ENCODE measurements around the gene AP4B1.

The AP4B1 gene

DNA sequence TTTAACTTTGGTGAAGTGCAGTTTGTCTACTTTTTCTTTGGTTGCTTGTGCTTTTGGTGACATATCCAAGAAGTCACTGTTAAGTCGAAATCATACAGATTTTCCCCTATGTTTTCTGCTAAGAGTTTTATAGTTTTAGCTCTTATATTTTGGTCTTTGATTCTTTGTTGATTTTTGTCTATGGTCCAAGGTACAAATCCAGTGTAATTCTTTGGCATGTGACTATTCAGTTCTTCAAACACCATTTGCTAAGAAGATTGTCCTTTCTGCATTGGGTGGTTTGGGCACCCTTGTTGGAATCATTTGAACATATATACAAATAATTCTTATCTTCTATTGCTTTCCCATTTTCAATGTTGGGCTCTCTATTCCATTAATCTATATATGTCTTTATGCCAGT lies 40.7 kb upstream of the AP4B1 start:
- no peak for TF ChIP-seq CTCF (IDR thresholded peaks at IDR 0.05)

DNA sequence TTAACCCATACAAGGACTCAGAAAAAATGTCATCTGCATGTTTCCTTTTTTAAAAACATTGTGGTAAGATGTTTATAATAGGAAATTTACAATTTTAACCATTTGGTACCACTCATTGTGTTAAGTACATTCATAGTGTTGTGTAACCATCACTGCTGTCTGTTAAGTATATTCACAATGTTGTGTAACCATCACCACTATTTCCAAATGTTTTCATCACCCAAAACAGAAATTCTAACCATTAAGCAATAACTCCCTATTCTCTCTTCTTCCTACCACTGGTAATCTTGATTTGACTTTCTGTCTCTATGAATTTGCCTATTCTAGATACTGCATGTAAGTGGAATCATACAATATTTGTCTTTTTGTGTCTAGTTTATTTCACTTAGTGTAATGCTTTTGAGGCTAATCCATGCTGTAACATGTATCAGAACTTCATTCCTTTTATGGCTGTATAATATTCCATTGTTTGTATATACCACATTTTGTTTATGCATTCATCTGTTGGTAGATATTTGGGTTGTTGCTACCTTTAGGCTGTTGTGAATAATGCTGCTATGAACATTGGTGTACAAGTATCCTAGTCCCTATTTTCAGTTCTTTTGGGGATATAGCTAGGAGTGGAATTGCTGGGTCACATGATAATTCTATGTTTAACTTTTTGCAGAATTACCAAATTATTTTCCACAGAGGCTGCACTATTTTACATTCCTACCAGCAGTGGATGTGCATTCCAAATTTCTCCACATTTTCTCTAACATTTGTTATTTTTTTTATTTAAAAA lies 38.6 kb upstream of the AP4B1 start:
- no peak for TF ChIP-seq CTCF (IDR thresholded peaks at IDR 0.05)

DNA sequence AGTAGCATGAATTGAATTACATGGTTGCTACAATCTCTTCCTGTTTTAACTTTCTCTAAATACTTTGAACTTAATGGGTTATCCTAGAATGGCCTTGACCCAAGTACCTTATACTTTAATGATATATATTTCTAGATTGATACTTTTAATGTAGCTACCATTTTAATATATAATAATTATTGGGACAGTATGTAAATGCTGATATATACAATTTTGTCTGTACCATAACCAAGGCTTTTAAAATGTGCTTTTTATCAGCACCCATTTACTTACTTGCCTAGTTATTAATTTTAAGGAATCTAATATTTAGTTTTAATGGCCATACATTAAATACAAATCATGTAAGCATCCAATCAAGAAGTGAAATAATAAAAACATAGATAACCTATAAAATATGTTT lies 37.9 kb upstream of the AP4B1 start:
- TF ChIP-seq CTCF (IDR thresholded peaks at IDR 0.05) = no peak

GRCh38 chr1:113941245-113941559 lies 36.6 kb upstream of the AP4B1 start:
- no peak for TF ChIP-seq CTCF (IDR thresholded peaks at IDR 0.05)

GRCh38 chr1:113940365-113941244 lies 36.0 kb upstream of the AP4B1 start:
- no peak for TF ChIP-seq CTCF (IDR thresholded peaks at IDR 0.05)

DNA sequence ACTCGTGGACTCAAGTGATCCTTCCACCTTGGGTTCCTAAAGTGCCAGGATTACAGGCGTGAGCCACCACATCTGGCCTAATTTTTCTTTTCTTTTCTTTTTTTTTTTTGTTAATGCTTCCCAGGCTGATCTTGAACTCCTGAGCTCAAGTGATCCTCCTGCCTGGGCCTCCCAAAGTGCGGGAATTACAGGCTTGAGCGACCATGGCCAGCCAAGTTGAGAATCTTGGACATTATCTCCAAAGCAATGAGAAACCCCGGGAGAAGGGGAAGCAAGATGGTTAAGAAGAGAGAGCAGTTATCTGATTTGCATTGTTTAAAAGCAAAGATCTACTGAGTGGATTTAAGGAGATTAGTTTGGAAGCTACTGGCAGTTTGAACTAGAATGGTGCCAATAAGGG lies 33.6 kb upstream of the AP4B1 start:
- no peak for TF ChIP-seq CTCF (IDR thresholded peaks at IDR 0.05)

- TF ChIP-seq CTCF (IDR thresholded peaks at IDR 0.05) = no peak
These were observed 32.5 kb upstream of the AP4B1 start for GRCh38 chr1:113937146-113937545.
